ENCODE measurements around the gene SCCPDH.
"Not testable (repeated sequence)": the region's sequence is repeated elsewhere in the genome, so short reads cannot be mapped to it uniquely, and the experiment has no call there.

The SCCPDH gene

DNA sequence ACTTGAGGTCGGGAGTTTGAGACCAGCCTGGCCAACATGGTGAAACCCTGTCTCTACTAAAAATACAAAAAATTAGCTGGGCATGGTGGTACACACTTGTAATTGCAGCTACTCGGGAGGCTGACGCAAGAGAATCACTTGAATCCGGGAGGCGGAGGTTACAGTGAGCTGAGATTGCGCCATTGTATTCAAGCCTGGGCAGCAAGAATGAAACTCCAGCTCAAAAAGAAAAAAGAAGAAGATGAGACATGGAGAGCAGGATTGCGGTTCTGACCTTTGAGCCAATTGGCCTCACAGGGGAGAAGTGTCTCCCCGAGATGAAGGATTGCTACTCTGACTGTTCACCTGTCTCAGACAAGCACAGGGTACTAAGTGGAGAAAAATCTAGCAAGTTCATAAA, 6.6 kb downstream of the SCCPDH start:
- POLR2A ChIA-PET (ENCODE audit: low non-redundant PET): no interaction called here
- DNase-seq (ENCODE audit: low spot score): no peak
- no peak overlapping the region for H3K27ac ChIP-seq
- CTCF ChIA-PET: interaction anchor here (1.5 kb wide), 1 partner anchor 41 kb away, joined by 3 read pairs; no protein-coding TSS in a partner anchor
- TF ChIP-seq CTCF (conservative IDR thresholded peaks at IDR 0.05; ENCODE audit: low read depth): no peak

DNA sequence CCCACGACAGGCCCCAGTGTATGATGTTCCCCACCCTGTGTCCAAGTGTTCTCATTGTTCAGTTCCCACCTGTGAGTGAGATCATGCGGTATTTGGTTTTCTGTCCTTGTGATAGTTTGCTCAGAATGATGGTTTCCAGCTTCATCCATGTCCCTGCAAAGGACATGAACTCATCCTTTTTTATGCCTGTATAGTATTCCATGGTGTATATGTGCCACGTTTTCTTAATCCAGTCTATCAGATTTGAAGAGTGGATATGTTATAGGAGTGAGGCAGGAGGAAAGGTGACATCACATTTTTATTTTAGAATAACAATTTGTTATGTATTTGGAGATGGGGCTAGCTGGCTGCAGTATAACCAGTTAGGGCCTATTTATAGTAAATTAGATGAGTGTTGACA, 7.7 kb downstream of the SCCPDH start:
- H3K27ac ChIP-seq; CTCF ChIA-PET; POLR2A ChIA-PET (ENCODE audit: low non-redundant PET); DNase-seq (ENCODE audit: low spot score): not testable (repeated sequence)

DNA sequence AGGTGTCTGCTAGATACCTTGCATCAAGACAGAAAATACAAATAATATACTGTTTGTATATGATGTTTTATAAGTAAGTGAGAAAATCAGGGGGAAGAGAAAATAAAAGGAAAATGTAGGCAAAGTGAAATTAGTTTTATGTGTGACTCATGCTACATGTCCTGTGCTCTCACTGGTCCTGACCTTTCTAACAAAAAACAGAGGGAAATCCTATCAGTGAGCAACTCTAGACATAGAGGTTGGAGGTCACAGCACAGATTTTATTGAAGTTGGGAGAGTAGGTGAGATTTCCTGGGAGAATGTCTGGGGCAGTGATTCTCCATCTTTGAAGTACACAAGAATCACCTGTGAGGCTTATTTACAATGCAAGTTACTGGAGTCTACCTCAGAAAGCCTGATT, 9.5 kb downstream of the SCCPDH start:
- no peak for DNase-seq (ENCODE audit: low spot score)
- ChIA-PET POLR2A (ENCODE audit: low non-redundant PET) (no interaction called here), CTCF (no interaction called here)
- no peak for TF ChIP-seq CTCF (conservative IDR thresholded peaks at IDR 0.05; ENCODE audit: low read depth)
- H3K27ac ChIP-seq: no peak overlapping the region

- DNase-seq (ENCODE audit: low spot score): no peak
- no peak overlapping the region for H3K27ac ChIP-seq
- ChIA-PET CTCF (interaction anchor here (0.7 kb wide), 1 partner anchor 1995 kb away, joined by 3 read pairs; no protein-coding TSS in a partner anchor), POLR2A (ENCODE audit: low non-redundant PET) (no interaction called here)
- TF ChIP-seq CTCF (conservative IDR thresholded peaks at IDR 0.05; ENCODE audit: low read depth): no peak
These were observed 10.7 kb downstream of the SCCPDH start for GRCh38 chr1:246734866-246735265.

DNA sequence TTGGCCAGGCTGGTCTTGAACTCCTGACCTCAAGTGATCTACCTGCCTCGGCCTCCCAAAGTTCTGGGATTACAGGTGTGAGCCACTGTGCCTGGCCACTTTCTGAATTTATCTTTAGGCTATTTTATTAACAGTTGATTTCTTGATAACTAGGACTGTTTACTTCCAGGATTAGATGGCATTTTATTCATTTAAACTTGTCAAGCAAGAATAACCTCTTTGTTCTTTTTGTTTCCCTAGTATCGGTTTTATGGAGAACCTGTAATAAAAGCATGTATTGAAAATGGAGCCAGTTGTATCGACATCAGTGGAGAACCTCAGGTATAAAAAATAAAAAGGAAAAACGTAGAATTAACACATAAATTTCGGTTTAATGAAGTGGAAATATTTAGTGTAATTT, 11.5 kb downstream of the SCCPDH start:
- H3K27ac ChIP-seq: no peak overlapping the region
- POLR2A ChIA-PET (ENCODE audit: low non-redundant PET): no interaction called here
- DNase-seq (ENCODE audit: low spot score): no peak
- no peak for TF ChIP-seq CTCF (conservative IDR thresholded peaks at IDR 0.05; ENCODE audit: low read depth)
- CTCF ChIA-PET: interaction anchor here (0.7 kb wide), 1 partner anchor 1996 kb away, joined by 3 read pairs; no protein-coding TSS in a partner anchor

DNA sequence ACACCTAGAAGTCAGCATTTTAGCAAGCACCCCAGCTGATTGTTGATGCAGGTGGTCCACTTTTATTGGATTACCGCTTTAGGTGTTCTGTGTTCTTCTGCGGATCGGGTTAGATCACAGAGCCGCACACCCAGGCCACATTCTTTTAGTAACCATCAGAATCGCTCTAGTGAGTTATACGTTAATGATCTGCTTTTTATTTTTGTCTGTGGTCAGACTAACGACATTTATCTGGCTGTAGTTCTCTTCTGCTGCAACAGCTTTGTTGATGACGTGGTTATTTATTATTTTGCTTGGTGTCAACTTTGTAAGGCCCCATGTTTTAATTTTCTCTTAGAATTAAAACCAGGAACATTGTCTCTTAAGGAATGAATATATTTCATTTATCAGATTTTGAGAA, 18.2 kb downstream of the SCCPDH start:
- TF ChIP-seq CTCF (conservative IDR thresholded peaks at IDR 0.05; ENCODE audit: low read depth): no peak
- ChIA-PET CTCF (no interaction called here), POLR2A (ENCODE audit: low non-redundant PET) (no interaction called here)
- no peak for DNase-seq (ENCODE audit: low spot score)
- no peak overlapping the region for H3K27ac ChIP-seq

- H3K27ac ChIP-seq; DNase-seq (ENCODE audit: low spot score); CTCF ChIA-PET; POLR2A ChIA-PET (ENCODE audit: low non-redundant PET): not testable (repeated sequence)
These were observed 21.9 kb downstream of the SCCPDH start for GRCh38 chr1:246746155-246746554.

- POLR2A ChIA-PET (ENCODE audit: low non-redundant PET): no interaction called here
These were observed 23.8 kb downstream of the SCCPDH start for GRCh38 chr1:246748006-246748405.

More at GRCh38 chr1:246748006-246748405, 23.8 kb downstream of the SCCPDH start:
- no peak overlapping the region for H3K27ac ChIP-seq
- CTCF ChIA-PET: no interaction called here
- DNase-seq (ENCODE audit: low spot score): no peak
- TF ChIP-seq CTCF (conservative IDR thresholded peaks at IDR 0.05; ENCODE audit: low read depth): no peak

Data from RWPE1 (cell line).